ENCODE data around the gene SMPD3. TPM values are rescaled to one million over a fixed set of nuclear protein-coding genes. Genes with fewer than 3 reads are reported as not detected.

Gene SMPD3
- total and polyA plus RNA-seq, 2 donors (not counting 3 experiments of a cell fraction or from before 2014, with no cell fraction given) = not detected

DNA sequence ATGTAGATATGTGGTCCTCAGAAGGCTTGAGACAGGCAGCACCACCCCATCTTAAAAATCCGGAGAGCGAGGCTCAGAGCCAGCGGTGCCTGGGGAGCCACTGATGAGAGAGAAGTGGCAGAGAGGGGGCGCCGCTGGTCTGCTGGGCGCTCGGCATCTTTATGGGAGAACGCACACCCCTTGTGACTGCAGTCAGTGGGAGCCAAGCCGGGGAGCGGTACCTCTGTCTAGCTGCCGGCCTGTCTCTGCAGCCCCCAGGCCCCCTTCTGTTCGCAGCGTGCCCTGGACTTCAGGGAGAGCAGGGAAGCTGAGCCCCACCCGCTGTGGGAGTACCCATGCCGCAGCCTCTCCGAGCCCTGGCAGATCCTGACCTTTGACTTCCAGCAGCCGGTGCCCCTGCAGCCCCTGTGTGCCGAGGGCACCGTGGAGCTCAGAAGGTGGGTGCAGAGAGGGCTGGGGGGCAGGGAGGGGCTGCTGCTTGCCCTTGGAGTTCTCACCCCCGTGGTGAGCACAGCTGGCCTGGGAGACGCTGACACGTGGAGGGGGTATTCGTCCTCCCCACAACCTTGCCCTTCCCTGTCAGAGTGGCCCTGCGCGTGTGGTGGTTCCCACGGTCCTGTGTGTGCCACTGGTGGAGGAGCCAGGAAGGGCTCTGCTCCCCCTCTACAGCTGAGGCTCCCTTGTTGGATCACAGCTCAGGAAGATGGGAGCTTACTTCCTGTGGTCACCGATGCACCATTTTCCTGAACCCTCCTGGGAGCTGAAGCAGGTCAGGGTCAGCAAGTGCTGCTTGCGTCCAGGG, 92.7 kb downstream of the SMPD3 start:
- no TSS peak for BruUV-seq (replicated peaks)
- Histone ChIP-seq H3K27ac (ENCODE audit: insufficient read depth, low read depth, low read length) (no peak overlapping the region), H3K4me3 (replicated peaks in 1 of 3; ENCODE audit: insufficient read depth in 1 of 3, low read depth in 1 of 3, low read length in 3 of 3) (no peak overlapping the region), H3K9me1 (replicated peaks; ENCODE audit: control insufficient read depth, extremely low read depth, insufficient read depth, low read length) (no peaks in the 10 kb centered on the region), H2AFZ (ENCODE audit: low read depth, low read length) (no peak overlapping the region), H3K36me3 (ENCODE audit: control insufficient read depth in 2 of 2, extremely low read depth in 1 of 2, insufficient read depth in 2 of 2, low read length in 2 of 2) (peaks cover 0 to 45% of the 10 kb centered on the region in 2 experiments), H4K20me1 (replicated peaks; ENCODE audit: control insufficient read depth, extremely low read depth, insufficient read depth, low read length) (no peaks in the 10 kb centered on the region), H3K9me3 (replicated peaks; ENCODE audit: control insufficient read depth, insufficient read depth, low read length) (no peaks in the 10 kb centered on the region), H3K9ac (replicated peaks; ENCODE audit: extremely low read depth, insufficient read depth, low read length) (no peak overlapping the region), H3K79me2 (ENCODE audit: control insufficient read depth, insufficient read depth, low read length) (no peaks in the 10 kb centered on the region), H3K4me2 (ENCODE audit: insufficient read depth, low read length) (no peak overlapping the region), H3K4me1 (ENCODE audit: control insufficient read depth, extremely low read depth, insufficient read depth, low read length) (no peaks in the 10 kb centered on the region), H3K27me3 (ENCODE audit: control insufficient read depth in 2 of 2, insufficient read depth in 2 of 2, low read length in 2 of 2) (no peaks in the 10 kb centered on the region)
- intact Hi-C loops (cut with micrococcal nuclease) = no loop called here
- no peak for TF ChIP-seq FOS (IDR thresholded peaks at IDR 0.05; ENCODE audit: borderline replicate concordance, insufficient read depth, low read length)
- TF ChIP-seq CTCF (IDR thresholded peaks at IDR 0.05; ENCODE audit: extremely low read depth in 1 of 2, insufficient read depth in 1 of 2, low read depth in 1 of 2, low read length in 2 of 2) = no peak
- TF ChIP-seq EZH2 (IDR thresholded peaks at IDR 0.05; ENCODE audit: borderline replicate concordance, low read depth, low read length, severe bottlenecking) = no peak
- TF ChIP-seq, protein P1, sequence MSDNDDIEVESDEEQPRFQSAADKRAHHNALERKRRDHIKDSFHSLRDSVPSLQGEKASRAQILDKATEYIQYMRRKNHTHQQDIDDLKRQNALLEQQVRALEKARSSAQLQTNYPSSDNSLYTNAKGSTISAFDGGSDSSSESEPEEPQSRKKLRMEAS (IDR thresholded peaks at IDR 0.05; ENCODE audit: insufficient read depth, insufficient read length) = no peak
- no peak for TF ChIP-seq JUN (IDR thresholded peaks at IDR 0.05; ENCODE audit: borderline replicate concordance, insufficient read depth, insufficient read length, low read depth)
- TF ChIP-seq POLR2A (IDR thresholded peaks at IDR 0.05; ENCODE audit: low read depth, low read length) = no peak
- TF ChIP-seq POLR2AphosphoS5 (IDR thresholded peaks at IDR 0.05; ENCODE audit: insufficient read depth, low read depth, low read length) = no peak
- TF ChIP-seq MYC (IDR thresholded peaks at IDR 0.05; ENCODE audit: low read depth, low read length) = no peak
- TF ChIP-seq GATA2 (IDR thresholded peaks at IDR 0.05; ENCODE audit: insufficient read depth, insufficient read length, low read depth, low read length) = no peak
- FAIRE-seq (no peak), DNase-seq (ENCODE audit: low read depth, low spot score) (no peak)
- dilution Hi-C loops (cut with MboI; ENCODE audit: extremely low pct_ligation_motif_present, low sequenced_read_pairs) = no loop called here
- ChIA-PET POLR2A (no interaction called here), CTCF (interaction anchor here (1.3 kb wide), 1 partner anchor 91 kb away, joined by 4 read pairs; the partner anchor contains the start of gene SLC7A6)

Measured in endothelial cell of umbilical vein (primary cell).